ENCODE results near the gene STK32C.
A peak's percentile ranks its signal among the peaks of the same experiment; 100 is the strongest.

Gene STK32C

GRCh38 chr10:132186488-132187429 lies 121.0 kb downstream of the STK32C start, which contains the start of gene DPYSL4:
DPYSL4 (plus strand) TSS chr10:132186948; CDS start chr10:132187064, 116 bp downstream.
- no peak for DNase-seq (ENCODE audit: low read depth in 1 of 2, low spot score in 1 of 2)

GRCh38 chr10:132185601-132186487 lies 121.9 kb downstream of the STK32C start:
- DNase-seq (ENCODE audit: low read depth in 1 of 2, low spot score in 1 of 2) = peak in 1 of 2 donors; percentile 28

GRCh38 chr10:132184816-132185593 lies 122.7 kb downstream of the STK32C start:
- DNase-seq (ENCODE audit: low read depth in 1 of 2, low spot score in 1 of 2) = no peak

- DNase-seq (ENCODE audit: low read depth in 1 of 2, low spot score in 1 of 2) = no peak
These were observed 124.7 kb downstream of the STK32C start for GRCh38 chr10:132183046-132183445.

GRCh38 chr10:132182591-132182990 lies 125.2 kb downstream of the STK32C start:
- no peak for DNase-seq (ENCODE audit: low read depth in 1 of 2, low spot score in 1 of 2)

GRCh38 chr10:132181691-132182425 lies 125.9 kb downstream of the STK32C start:
- no peak for DNase-seq (ENCODE audit: low read depth in 1 of 2, low spot score in 1 of 2)

- DNase-seq (ENCODE audit: low read depth in 1 of 2, low spot score in 1 of 2) = no peak
These were observed 127.0 kb downstream of the STK32C start for GRCh38 chr10:132180736-132181135.

GRCh38 chr10:132179551-132180392 lies 128.0 kb downstream of the STK32C start:
- DNase-seq (ENCODE audit: low read depth in 1 of 2, low spot score in 1 of 2) = no peak

- no peak for DNase-seq (ENCODE audit: low read depth in 1 of 2, low spot score in 1 of 2)
These were observed 128.8 kb downstream of the STK32C start for GRCh38 chr10:132178672-132179545.

- DNase-seq (ENCODE audit: low read depth in 1 of 2, low spot score in 1 of 2) = no peak
These were observed 129.7 kb downstream of the STK32C start for GRCh38 chr10:132178046-132178445.

GRCh38 chr10:132176623-132177500 lies 130.9 kb downstream of the STK32C start:
- DNase-seq (ENCODE audit: low read depth in 1 of 2, low spot score in 1 of 2) = no peak

- no peak for DNase-seq (ENCODE audit: low read depth in 1 of 2, low spot score in 1 of 2)
These were observed 131.7 kb downstream of the STK32C start for GRCh38 chr10:132175907-132176581.

- DNase-seq (ENCODE audit: low read depth in 1 of 2, low spot score in 1 of 2) = no peak
These were observed 132.3 kb downstream of the STK32C start for GRCh38 chr10:132175408-132175807.

- no peak for DNase-seq (ENCODE audit: low read depth in 1 of 2, low spot score in 1 of 2)
These were observed 133.5 kb downstream of the STK32C start for GRCh38 chr10:132174237-132174636.

- DNase-seq (ENCODE audit: low read depth in 1 of 2, low spot score in 1 of 2) = no peak
These were observed 134.6 kb downstream of the STK32C start for GRCh38 chr10:132173185-132173584.

- DNase-seq (ENCODE audit: low read depth in 1 of 2, low spot score in 1 of 2) = no peak
These were observed 135.4 kb downstream of the STK32C start for GRCh38 chr10:132172091-132173066.

Measured in activated CD4-positive, alpha-beta T cell treated with anti-CD3 and anti-CD28 coated beads, Interleukin-2, amount 50 U/mL, for 24 hours (primary cell).